ENCODE data around the gene IGDCC3.
A peak's percentile ranks its signal among the peaks of the same experiment; 100 is the strongest.

Gene IGDCC3

DNA sequence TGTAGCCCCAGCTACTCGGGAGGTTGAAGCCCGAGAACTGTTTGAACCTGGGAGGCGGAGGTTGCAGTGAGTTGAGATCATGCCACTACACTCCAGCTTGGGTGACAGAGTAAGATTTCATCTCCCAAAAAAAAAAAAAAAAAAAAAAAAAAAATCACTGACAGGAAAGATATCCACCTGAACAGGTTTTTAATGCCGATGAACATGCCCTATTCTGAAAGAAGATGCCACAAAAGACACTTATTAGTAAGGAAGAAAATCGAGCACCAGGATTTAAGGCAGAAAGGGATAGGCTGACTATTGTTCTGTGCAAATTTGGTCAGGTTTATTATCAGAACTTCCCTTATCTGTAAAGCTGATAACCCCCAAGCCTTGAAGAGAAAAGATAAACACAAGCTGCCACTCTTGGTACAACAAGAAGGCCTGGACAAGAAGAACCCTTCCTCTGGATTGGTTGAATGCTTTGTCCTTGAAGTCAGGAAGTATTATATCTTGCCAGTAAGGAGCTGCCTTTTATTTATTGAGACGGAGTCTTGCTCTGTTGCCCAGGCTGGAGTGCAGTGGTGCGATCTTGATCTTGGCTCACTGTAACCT, 88.4 kb downstream of the IGDCC3 start:
- DNase-seq (ENCODE audit: low spot score), result no peak

DNA sequence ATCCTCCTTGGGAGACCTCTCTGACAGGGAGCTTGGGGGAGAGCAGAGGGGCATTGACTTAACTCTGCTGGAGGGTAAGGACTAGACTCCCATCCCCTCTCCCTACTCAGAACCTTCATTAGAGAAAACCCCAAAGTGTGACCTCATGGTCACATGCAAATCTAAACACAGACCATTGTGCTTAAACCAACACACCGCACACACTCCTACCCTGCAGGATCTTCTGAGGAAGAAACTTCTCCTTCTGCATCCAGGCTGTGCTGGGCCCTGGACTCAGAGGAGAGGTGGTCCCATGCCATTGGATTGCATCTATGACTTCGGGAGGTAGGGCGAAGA, 90.3 kb downstream of the IGDCC3 start:
- no peak for DNase-seq (ENCODE audit: low spot score)

GRCh38 chr15:65286704-65287519, 90.9 kb downstream of the IGDCC3 start, which contains the start of gene PARP16:
PARP16 (minus strand) TSS chr15:65286883; CDS start chr15:65286426, 457 bp downstream.
- DNase-seq (ENCODE audit: low spot score), result peak; percentile 80

DNA sequence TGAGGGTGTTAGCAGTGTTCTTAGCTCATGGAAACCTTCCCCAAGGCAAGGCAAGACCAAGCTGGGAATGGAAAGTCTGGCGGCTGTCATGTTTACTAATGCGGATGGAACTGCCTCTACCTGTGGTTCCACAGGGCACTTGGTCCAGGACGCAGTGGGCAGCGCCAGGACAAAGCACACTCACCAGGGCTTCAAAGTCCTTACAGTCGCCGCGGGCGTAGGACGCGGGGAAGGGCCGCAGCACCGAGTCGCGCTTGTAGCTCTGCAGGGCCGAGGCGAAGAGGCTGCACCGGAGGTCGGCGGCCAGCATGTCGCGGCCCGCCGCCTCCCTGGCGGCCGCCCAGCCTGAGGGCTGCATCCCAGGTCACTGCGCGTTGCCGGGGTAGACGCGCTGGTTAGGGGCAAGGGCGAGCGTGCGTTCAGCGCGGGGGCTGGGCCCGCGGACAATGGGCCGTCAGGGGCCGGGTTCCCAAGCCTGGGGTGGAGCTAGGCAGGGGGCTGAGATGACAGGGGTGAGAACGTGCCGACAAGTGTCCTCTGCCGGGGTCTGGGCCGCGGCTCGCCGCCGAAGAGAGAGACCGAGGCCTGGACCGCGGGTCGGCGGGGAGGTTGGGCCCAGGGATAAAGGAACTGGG, 91.6 kb downstream of the IGDCC3 start:
- DNase-seq (ENCODE audit: low spot score), result no peak

GRCh38 chr15:65285291-65286068, 92.3 kb downstream of the IGDCC3 start:
- DNase-seq (ENCODE audit: low spot score), result no peak

GRCh38 chr15:65278480-65278879, 99.3 kb downstream of the IGDCC3 start:
- no peak for DNase-seq (ENCODE audit: low spot score)

All from pons (tissue), 1 donor.